GM21786 (cell line): ENCODE results near the gene RFXANK.
"Not testable (repeated sequence)": the region's sequence is repeated elsewhere in the genome, so short reads cannot be mapped to it uniquely, and the experiment has no call there.

Experiments
- ATAC-seq: cut with Tn5 transposase; IDR thresholded peaks from one replicate; pipeline ENCODE4 v1.9.1; 2021; ENCODE audit not compliant: unreplicated experiment

Gene RFXANK

GRCh38 chr19:19170053-19170872, 21.8 kb upstream of the RFXANK start, which contains the start of gene MEF2B:
Gene MEF2B (minus strand): TSS chr19:19170263. CDS start chr19:19150735, 19,528 bp downstream.
- ATAC-seq, result peak; percentile 75

DNA sequence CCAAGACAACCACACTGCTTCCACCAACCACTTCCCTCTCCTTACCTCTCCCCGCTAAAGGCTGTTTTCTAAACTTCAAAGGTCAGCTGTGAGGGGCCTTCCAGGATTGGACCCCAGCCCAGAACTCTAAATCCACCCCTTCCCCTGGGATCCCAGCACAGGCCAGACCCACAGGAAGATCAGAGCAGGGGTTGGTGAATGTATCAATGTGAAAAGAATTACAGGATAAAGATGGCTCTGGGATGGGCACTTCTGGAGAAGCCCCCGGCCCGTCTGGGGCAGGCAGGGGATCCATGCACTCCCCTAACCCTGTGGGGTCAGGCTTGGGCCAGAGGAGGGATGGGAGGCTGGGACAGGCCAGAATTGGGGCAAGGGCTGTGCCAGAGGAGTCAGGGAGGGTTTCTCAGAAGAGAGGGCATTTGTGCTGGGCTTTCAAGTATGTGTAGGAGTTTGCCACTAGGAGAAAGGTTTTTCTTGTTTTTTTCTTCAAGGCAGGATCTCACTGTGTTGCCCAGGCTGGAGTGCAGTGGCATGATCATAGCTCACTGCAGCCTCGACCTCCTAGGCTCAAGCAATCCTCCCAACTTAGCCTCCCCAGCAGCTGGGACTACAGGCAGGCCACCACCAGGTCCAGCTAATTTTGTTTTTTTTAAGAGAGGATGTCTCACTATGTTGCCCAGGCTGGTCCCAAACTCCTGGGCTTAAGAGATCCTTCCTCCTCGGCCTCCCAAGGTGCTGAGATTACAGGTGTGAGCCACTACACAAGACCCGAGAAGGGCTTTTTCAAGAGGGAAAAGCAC, 21.0 kb upstream of the RFXANK start:
- no peak for ATAC-seq

DNA sequence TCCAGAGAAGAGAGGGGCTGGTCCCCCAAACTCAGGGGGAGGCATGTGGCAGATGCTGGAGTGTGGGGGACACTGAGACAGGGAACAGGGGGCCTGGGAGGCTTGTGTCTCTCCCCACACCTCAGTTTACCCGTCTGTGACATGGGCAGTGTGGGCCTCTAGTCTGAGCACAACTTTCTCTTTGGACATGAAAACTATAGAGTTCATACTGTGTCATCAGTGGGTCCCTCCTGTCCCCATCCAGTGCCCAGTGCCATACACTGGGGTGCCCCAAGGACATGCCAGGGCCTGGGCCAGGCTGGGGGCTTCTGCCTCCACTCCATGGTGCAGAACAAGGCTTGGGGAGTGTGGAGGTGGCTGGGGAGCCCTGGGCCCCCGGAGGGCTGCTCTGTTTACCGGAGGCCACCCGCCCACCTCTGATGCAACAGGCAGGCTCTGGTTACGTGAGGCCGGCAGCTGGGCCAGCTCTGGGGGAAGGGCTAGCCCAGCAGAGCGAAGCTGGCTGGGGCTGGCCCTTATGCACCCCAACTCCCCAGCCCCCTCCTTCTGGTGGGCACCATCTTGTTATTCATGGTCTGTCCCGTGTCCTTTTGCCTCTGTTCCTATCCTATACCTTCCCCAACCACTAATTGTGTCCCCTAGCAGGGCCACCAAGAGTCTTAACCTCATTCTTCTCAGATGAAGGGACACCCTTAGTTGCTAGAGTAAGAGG, 20.1 kb upstream of the RFXANK start:
- no peak for ATAC-seq

DNA sequence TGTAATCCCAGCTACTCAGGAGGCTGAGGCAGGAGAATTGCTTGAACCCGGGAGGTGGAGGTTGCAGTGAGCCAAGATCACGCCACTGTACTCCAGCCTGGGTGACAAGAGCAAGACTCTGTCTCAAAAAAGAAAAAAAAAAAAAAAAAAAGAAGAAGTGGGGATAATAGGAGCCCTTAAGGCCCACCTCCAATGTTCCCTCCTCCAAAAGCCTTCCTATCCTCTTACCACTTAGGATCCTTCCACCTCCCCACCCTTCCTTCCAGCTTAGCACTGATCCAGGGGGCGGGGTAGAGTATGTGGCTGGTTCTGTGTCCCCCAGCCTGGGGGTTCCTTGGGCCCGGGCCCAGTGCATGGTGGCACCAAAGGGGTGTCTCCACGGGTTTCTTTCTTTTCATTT, 18.8 kb upstream of the RFXANK start:
- ATAC-seq, result not testable (repeated sequence)

DNA sequence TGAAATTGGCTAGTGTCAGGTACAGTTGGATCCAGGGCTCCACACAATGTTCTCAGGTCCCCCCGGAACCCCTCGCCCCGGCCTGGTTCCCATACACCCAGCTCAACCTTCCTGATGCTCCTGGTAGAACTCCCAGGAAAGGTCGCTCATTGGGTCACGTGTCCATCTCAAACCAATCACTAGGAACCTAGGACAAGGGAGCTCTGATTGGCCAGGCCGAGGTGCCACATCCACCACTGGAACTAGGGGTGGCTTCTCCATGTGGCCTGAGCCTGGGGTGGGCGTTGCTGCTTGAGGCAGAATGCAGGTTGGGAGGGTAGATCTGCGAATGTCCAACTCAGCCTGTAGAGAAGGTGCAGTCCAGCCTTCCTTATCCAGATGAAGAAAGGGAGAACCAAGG, 15.1 kb upstream of the RFXANK start:
- ATAC-seq, result no peak

GRCh38 chr19:19179548-19180441, 12.3 kb upstream of the RFXANK start:
- ATAC-seq, result no peak

- no peak for ATAC-seq
Measured at GRCh38 chr19:19181488-19181998, 10.5 kb upstream of the RFXANK start.

GRCh38 chr19:19185853-19186740, 6.0 kb upstream of the RFXANK start:
- ATAC-seq, result no peak

DNA sequence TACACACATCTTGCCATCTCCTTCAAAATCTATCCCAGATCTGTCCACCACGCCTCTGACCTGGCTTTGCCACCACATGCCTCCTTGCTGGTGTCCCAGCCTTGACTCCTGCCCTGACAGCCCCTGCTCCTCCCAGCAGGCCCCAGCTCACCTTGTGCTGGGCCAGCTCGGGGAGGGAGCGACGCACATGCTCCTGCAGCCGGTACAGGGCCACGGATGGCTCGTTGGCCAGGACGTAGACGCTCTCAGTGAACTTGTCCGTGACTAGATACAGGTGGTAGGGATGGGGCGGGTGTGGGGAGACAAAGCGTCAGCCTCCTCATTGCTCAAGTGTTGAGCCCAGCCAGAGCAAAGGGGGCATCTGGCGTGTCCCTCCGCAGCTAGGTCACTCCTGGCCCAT, 5.3 kb upstream of the RFXANK start:
- no peak for ATAC-seq

DNA sequence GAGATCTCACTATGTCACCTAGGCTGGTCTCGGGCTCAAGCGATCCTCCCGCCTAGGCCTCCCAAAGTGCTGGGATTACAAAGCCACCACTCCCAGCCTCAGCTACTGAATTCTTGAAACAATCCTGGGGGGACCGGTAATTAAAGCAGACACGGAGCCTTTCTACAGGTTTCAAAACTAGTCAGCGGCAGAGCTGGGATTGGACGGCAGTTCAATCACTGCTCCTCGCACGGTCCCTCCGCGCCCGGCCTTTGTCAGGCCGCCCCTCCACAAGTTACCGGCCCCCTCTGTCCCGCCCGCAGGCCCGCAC, 335 bp upstream of the RFXANK start:
- no peak for ATAC-seq

GRCh38 chr19:19192910-19193423, 909 bp downstream of the RFXANK start:
- ATAC-seq, result no peak

- ATAC-seq, result no peak
Measured at GRCh38 chr19:19193926-19194325, 1.9 kb downstream of the RFXANK start.

- no peak for ATAC-seq
Measured at GRCh38 chr19:19201697-19202630, 9.9 kb downstream of the RFXANK start.

- no peak for ATAC-seq
Measured at GRCh38 chr19:19202707-19203011, 10.6 kb downstream of the RFXANK start.

GRCh38 chr19:19203012-19203856, 11.2 kb downstream of the RFXANK start, which contains the start of gene NR2C2AP:
Gene NR2C2AP (minus strand): TSS chr19:19203414. CDS start chr19:19203060, 354 bp downstream.
- ATAC-seq, result peak; percentile 83

- ATAC-seq, result no peak
Measured at GRCh38 chr19:19204181-19204580, 12.1 kb downstream of the RFXANK start.
